Hepatocyte (in vitro differentiated cells): Measurements from ENCODE around the gene BHLHE23.
"Not testable (repeated sequence)": the region's sequence is repeated elsewhere in the genome, so short reads cannot be mapped to it uniquely, and the experiment has no call there.

Source experiments
- EZH2 ChIP-seq: fragments of 200-600 bp; sonication (generic); IDR thresholded peaks from 2 replicates; pipeline ENCODE4 v1.6.1; 2016; ENCODE audit warnings: antibody characterized with exemption, mild to moderate bottlenecking, borderline replicate concordance
- TF ChIP-seq, protein P1 (sequence below): fragments of 200-600 bp; sonication (generic); IDR thresholded peaks from 2 replicates; pipeline ENCODE4 v1.5.1; 2016; ENCODE audit warnings: antibody characterized with exemption, mild to moderate bottlenecking; ENCODE audit not compliant: poor library complexity

DNA sequence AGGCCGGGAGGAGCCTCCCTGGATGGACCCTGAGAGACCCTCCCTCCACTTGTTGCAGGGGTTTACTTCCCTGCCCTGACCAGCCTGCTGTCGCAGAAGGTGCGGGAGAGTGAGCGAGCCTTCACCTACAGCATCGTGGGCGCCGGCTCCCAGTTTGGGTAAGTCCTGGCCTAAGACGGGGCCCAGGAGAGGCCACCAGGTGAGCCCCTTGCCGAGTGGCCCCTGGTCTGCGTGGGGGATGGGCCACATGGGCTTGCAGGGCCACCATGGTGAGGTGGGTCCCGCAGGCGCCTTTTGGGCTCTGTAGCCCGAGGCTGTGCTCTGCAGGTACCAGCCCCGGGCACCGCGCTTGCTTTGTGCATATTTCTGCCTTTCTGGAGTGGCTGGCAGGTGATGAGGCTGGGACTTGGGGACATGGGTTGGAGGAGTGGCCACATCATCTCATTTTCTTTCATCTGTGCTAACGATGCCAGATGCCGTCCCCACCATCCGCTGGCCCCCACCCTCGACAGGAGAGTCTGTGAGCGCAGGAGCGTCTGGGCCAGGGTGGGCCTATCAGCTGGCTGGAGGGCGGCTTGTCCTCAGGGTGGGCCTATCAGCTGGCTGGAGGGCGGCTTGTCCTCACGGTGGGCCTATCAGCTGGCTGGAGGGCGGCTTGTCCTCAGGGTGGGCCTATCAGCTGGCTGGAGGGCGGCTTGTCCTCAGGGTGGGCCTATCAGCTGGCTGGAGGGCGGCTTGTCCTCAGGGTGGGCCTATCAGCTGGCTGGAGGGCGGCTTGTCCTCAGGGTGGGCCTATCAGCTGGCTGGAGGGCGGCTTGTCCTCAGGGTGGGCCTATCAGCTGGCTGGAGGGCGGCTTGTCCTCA is 46.1 kb downstream of the BHLHE23 start:
- TF ChIP-seq, protein P1, sequence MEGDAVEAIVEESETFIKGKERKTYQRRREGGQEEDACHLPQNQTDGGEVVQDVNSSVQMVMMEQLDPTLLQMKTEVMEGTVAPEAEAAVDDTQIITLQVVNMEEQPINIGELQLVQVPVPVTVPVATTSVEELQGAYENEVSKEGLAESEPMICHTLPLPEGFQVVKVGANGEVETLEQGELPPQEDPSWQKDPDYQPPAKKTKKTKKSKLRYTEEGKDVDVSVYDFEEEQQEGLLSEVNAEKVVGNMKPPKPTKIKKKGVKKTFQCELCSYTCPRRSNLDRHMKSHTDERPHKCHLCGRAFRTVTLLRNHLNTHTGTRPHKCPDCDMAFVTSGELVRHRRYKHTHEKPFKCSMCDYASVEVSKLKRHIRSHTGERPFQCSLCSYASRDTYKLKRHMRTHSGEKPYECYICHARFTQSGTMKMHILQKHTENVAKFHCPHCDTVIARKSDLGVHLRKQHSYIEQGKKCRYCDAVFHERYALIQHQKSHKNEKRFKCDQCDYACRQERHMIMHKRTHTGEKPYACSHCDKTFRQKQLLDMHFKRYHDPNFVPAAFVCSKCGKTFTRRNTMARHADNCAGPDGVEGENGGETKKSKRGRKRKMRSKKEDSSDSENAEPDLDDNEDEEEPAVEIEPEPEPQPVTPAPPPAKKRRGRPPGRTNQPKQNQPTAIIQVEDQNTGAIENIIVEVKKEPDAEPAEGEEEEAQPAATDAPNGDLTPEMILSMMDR: not testable (repeated sequence)
- TF ChIP-seq EZH2: not testable (repeated sequence)
